Muscle layer of colon (tissue), 2 donors: ENCODE results near the gene GTF2IRD1.
"Not testable (repeated sequence)": the region's sequence is repeated elsewhere in the genome, so short reads cannot be mapped to it uniquely, and the experiment has no call there.

Experiments used
- H3K27ac ChIP-seq: one replicate; pipeline ENCODE4 v1.7.0; 2013; ENCODE audit warnings: low read depth, mild to moderate bottlenecking, low read length, moderate library complexity
- H3K27me3 ChIP-seq, 2 donors: one replicate each; pipeline ENCODE4 v1.7.0; 2013; ENCODE audit warnings: low read length in 2 of 2, mild to moderate bottlenecking in 2 of 2; ENCODE audit not compliant: insufficient read depth in 2 of 2, control insufficient read depth in 1 of 2
- H3K36me3 ChIP-seq: one replicate; pipeline ENCODE4 v1.7.0; 2013; ENCODE audit warnings: mild to moderate bottlenecking, low read length; ENCODE audit not compliant: insufficient read depth
- H3K4me1 ChIP-seq: one replicate; pipeline ENCODE4 v1.7.0; 2013; ENCODE audit warnings: mild to moderate bottlenecking, low read length; ENCODE audit not compliant: insufficient read depth
- H3K4me3 ChIP-seq, 2 donors: one replicate each; pipeline ENCODE4 v1.7.0; 2013; ENCODE audit warnings: low read length in 2 of 2, low read depth in 1 of 2, mild to moderate bottlenecking in 1 of 2, moderate library complexity in 1 of 2
- H3K9ac ChIP-seq: one replicate; pipeline ENCODE4 v1.7.0; 2013; ENCODE audit warnings: low read length
- H3K9me3 ChIP-seq: one replicate; pipeline ENCODE4 v1.7.0; 2013; ENCODE audit warnings: mild to moderate bottlenecking, low read length
- donor health status: abdominal sarcoma.
- donor health status: Adenocarcinoma of cecum.

Gene GTF2IRD1

DNA sequence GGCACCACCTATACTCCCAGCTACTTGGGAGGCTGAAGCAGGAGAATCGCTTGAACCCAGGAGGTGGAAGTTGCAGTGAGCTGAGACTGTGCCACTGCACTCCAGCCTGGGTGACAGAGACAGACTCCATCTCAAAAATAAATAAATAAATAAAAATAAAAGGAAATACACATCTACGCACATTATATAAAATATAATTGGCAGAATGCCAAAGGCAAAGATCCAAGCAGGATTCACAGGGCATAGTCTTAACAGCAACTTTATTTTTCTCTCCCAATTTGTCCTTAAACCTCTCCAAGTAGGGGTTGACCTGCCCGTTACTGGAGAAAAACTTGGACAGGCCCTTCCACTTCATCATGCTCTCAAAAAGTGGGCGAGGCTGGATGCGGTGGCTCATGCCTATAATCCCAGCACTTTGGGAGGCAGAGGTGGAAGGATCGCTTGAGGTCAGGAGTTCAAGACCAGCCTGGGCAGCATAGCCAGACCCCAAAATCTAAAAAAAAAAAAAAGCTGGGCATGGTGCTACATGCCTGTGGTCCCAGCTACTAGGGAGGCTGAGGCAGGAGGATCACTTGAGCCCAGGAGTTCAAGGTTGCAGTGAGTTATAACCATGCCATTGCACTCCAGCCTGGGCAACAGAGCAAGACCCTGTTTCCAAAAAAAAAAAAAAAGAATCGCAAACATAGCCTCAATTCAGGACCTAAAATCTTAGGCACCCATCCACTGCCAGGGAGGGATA lies 38.9 kb upstream of the GTF2IRD1 start:
- not testable (repeated sequence) for H3K4me1 ChIP-seq, H3K27ac ChIP-seq, H3K36me3 ChIP-seq, H3K4me3 ChIP-seq, H3K27me3 ChIP-seq, H3K9me3 ChIP-seq, H3K9ac ChIP-seq

DNA sequence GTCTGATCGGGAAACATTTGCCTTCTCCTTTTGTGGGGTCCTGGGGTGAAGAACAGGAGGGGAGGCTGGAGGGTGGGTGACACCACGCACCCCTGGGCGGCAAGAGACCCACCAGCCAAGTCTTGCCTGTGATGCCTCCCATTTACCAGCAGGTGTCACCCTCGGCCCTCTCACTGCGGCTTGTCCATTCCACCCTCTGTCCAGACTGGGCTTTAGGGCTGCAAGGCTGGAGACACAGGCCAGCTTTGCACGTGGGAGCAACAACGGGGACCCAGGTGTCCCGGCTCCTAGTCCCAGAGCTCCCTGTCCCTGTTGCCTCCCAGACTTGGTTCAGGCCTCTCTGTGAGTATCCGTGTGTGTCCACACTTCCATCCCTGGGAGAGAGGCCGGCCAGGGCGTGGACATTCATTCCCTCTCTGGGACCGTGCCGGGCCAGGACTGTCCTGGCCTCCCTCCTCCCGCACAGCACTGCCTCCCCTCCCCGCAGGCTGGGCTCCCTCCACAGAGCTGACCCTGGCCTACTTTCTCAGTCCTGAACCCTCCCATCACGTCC lies 36.2 kb upstream of the GTF2IRD1 start:
- Histone ChIP-seq H3K27ac (no peak overlapping the region), H3K36me3 (no peaks in the 10 kb centered on the region), H3K4me3 (no peak overlapping the region), H3K4me1 (peaks cover 8% of the 10 kb centered on the region), H3K9ac (no peak overlapping the region), H3K9me3 (no peaks in the 10 kb centered on the region), H3K27me3 (no peaks in the 10 kb centered on the region)

DNA sequence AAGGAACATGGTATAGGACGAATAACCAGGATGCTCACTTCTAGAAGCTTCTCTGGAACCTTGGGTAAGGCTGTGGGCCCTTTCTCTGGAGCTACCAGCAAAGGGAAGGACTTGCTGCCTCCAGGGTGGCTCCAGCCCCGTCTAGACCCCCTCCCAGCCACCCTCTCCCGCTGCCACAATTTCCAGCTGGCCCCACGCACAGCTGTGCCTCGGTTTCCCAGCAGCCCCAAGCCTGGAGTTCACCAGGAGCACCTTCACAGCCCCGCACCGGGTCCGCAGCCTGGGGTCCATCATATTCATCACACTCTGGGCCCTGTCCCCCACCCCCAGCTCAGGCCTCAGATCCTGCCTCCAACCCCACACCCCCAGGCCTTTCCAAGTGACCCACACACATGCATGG lies 35.6 kb upstream of the GTF2IRD1 start:
- Histone ChIP-seq H3K36me3 (no peaks in the 10 kb centered on the region), H3K27me3 (no peaks in the 10 kb centered on the region), H3K27ac (no peak overlapping the region), H3K4me1 (peaks cover 8% of the 10 kb centered on the region), H3K9ac (no peak overlapping the region), H3K4me3 (no peak overlapping the region), H3K9me3 (no peaks in the 10 kb centered on the region)

DNA sequence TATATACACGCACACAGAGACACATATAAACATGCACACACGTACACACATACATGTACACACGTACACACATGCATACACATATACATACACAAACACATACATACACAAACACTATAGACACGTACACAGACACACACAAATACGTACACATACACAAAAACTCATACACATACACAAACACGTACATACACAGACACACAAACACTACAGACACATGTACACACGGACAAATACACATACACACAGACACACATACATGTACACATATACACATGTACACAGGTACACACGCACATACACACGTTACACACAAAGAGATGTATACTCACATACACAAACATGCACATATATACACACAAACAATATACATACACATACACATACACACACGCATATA lies 35.2 kb upstream of the GTF2IRD1 start:
- H3K4me3 ChIP-seq, result no peak overlapping the region
- H3K9ac ChIP-seq, result no peak overlapping the region
- H3K27ac ChIP-seq, result no peak overlapping the region
- no peaks in the 10 kb centered on the region for H3K27me3 ChIP-seq
- H3K9me3 ChIP-seq, result no peaks in the 10 kb centered on the region
- peaks cover 8% of the 10 kb centered on the region for H3K4me1 ChIP-seq
- no peaks in the 10 kb centered on the region for H3K36me3 ChIP-seq

DNA sequence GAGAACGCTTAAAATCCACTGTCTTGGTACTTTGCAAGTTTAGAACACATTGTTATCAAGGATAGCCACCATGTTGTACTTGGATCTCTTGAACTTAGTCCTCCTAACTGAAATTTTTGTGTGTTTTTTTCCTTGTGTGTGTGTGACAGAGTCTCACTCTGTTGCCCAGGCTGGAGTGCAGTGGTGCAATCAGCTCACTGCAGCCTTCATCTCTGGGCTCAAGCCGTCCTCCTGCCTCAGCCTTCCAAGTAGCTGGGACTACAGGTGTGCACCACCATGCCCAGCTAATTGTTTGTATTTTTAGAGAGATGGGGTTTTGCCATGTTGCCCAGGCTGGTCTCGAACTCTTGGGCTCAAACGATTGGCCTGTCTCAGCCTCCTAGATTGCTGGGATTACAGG lies 34.5 kb upstream of the GTF2IRD1 start:
- H3K4me3 ChIP-seq, H3K9me3 ChIP-seq, H3K27ac ChIP-seq, H3K4me1 ChIP-seq, H3K27me3 ChIP-seq, H3K36me3 ChIP-seq, H3K9ac ChIP-seq: not testable (repeated sequence)

DNA sequence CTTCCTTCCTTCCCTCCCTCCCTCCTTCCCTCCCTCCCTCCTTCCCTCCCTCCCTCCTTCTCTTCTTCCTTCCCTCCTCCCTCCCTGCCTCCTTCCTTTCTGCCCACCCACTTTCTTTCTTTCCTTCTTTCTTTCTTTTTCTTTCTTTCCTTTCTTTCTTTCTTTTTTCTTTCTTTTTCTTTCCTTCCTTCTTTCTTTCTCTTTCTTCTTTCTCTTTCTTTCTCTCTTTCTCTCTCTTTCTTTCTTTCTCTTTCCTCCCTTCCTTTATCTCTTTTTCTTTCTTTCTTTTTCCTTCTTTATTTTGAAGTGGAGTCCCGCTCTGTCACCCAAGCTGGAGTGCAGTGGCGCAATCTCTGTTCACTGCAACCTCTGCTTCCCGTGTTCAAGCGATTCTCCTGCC lies 33.7 kb upstream of the GTF2IRD1 start:
- H3K27ac ChIP-seq, result no peak overlapping the region
- peaks cover 8% of the 10 kb centered on the region for H3K4me1 ChIP-seq
- H3K36me3 ChIP-seq, result no peaks in the 10 kb centered on the region
- no peak overlapping the region for H3K4me3 ChIP-seq
- no peaks in the 10 kb centered on the region for H3K9me3 ChIP-seq
- H3K27me3 ChIP-seq, result no peaks in the 10 kb centered on the region
- H3K9ac ChIP-seq, result no peak overlapping the region

DNA sequence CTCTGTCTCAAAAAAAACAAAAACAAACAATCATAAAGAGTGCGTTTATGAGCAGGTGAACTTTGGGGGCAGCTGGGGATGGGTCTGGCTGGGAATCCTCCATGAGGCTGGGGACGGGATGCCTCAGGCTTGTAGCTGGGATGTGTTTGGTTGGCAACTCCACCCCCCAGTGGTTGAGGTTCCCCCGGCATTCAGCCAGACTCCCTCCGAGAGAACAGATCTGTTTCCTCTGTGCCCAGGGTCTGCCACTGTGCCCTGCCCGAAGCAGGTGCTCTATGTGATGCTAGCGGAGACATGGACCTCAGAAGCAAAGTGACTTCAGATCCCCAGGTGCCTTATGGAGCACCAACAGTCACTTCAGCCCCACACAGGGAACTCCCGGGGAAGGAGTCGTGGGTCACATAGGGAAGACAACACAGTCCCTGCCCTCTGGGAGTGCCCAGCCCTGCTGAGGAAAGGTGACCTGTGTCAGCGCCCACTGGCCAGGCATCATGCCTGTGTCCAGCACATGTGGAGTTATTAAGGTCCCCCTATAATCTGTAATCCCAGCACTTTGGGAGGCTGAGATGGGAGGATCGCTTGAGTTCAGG lies 29.3 kb upstream of the GTF2IRD1 start:
- H3K9ac ChIP-seq, result no peak overlapping the region
- no peaks in the 10 kb centered on the region for H3K27me3 ChIP-seq
- no peaks in the 10 kb centered on the region for H3K36me3 ChIP-seq
- H3K4me3 ChIP-seq, result no peak overlapping the region
- no peak overlapping the region for H3K27ac ChIP-seq
- H3K9me3 ChIP-seq, result no peaks in the 10 kb centered on the region
- no peaks in the 10 kb centered on the region for H3K4me1 ChIP-seq

DNA sequence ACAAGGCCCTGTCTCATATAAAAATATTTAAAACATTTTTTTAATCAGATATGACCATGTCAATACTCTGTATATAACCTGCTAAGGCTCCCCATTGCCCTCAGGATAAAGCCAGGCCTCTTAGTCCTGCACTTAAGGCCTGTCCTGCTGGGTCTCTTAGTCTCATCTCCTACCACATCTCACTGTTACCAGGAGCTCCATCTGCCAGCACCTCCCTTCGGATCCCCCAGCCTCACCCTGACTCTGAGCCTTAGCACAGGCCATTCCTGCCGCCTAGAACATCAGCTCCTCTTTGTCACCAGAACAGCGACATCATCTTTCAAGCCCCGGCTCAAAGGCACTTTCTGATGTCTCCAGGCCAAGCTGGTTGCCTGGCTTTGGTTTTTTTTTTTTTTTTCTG lies 25.7 kb upstream of the GTF2IRD1 start:
- no peak overlapping the region for H3K4me3 ChIP-seq
- no peaks in the 10 kb centered on the region for H3K27me3 ChIP-seq
- no peaks in the 10 kb centered on the region for H3K4me1 ChIP-seq
- H3K9me3 ChIP-seq, result no peaks in the 10 kb centered on the region
- H3K36me3 ChIP-seq, result no peaks in the 10 kb centered on the region
- H3K9ac ChIP-seq, result no peak overlapping the region
- no peak overlapping the region for H3K27ac ChIP-seq

DNA sequence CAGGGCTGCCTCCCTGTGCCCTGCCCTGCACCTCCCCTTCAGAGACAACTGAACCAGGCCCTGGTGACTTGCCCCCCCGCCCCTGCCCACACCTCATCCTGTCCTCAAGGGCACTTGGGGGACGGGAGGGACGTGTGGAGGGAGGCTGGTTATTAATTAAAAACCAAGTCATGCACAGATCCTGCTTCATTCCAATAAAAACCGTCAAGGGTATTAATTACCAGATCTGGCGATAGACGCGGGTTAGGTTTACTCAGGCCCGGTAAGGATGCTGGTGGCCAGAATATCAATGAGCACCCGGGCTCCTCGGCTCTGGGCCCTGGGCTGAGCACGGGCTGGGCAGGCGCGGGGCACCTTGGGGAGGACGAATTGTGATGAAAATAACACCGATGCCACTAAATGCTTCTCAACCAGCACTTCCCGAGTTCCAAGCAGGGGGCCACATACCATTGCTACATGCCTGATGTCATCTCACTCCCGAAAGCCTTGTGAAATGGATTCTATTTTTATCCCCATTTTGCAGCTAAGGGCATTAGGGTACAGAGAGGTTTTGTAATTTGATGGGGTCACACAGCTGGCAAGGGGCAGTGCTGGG lies 24.5 kb upstream of the GTF2IRD1 start:
- no peaks in the 10 kb centered on the region for H3K27me3 ChIP-seq
- no peak overlapping the region for H3K27ac ChIP-seq
- H3K9me3 ChIP-seq, result no peaks in the 10 kb centered on the region
- H3K9ac ChIP-seq, result no peak overlapping the region
- H3K4me3 ChIP-seq, result no peak overlapping the region
- no peaks in the 10 kb centered on the region for H3K4me1 ChIP-seq
- H3K36me3 ChIP-seq, result no peaks in the 10 kb centered on the region

DNA sequence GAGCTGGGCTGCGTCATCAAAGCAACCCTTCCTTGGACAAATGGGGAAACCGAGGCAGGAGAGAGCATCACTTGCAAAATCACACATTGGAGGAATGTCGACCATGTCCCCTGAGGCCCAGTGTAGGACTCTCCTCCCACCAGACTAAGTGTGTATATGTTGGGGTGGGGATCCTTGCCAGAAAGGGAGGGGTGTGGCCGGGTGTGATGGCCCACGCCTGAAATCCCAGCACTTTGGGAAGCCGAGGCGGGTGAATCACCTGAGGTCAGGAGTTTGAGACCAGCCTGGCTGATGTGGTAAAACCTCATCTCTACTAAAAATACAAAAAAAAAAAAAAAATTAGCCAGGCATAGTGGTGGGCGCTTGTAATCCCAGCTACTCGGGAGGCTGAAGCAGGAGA lies 23.3 kb upstream of the GTF2IRD1 start:
- H3K27me3 ChIP-seq, H3K9me3 ChIP-seq, H3K27ac ChIP-seq, H3K36me3 ChIP-seq, H3K9ac ChIP-seq, H3K4me3 ChIP-seq, H3K4me1 ChIP-seq: not testable (repeated sequence)

DNA sequence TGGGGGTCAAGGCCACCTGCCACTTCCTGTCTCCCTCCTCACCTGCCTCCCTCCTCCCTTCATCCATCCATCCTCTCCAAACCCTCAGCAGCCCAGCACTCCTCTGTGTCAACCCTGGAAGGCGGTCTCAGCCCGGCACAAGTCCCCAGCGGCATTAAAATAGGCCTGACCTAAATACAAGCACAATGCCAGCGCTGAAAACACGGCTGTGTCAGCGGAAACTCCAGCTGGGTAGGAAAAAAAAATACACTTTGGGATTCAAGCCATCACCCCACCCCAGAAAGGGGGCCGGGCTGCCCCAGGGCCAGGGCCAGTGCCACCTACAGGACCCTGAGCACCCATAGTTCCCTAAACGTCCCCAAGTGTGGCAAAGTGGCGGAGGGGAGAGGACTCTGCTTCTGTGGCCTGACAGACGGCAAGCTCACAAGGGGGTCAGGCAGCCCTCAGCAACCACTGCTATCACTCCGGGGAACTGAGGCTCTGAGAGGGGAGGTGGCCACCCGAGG lies 22.7 kb upstream of the GTF2IRD1 start:
- no peaks in the 10 kb centered on the region for H3K4me1 ChIP-seq
- H3K4me3 ChIP-seq, result no peak overlapping the region
- no peaks in the 10 kb centered on the region for H3K36me3 ChIP-seq
- no peaks in the 10 kb centered on the region for H3K27me3 ChIP-seq
- no peak overlapping the region for H3K27ac ChIP-seq
- no peak overlapping the region for H3K9ac ChIP-seq
- H3K9me3 ChIP-seq, result no peaks in the 10 kb centered on the region

DNA sequence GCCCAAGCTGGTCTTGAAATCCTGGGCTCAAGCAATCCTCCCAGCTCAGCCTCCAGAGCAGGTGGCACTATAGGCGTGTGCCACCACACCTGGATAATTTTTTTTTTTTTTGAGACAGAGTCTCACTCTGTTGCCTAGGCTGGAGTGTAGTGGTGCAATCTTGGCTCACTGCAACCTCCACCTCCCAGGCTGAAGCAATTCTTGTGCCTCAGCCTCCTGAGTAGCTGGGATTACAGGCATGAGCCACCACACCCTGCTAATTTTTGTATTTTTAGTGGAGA lies 16.5 kb upstream of the GTF2IRD1 start:
- H3K9me3 ChIP-seq, H3K27me3 ChIP-seq, H3K4me3 ChIP-seq, H3K27ac ChIP-seq, H3K4me1 ChIP-seq, H3K36me3 ChIP-seq, H3K9ac ChIP-seq: not testable (repeated sequence)
